ENCODE results near the gene PCDHGB3.
"Not testable (repeated sequence)": the region's sequence is repeated elsewhere in the genome, so short reads cannot be mapped to it uniquely, and the experiment has no call there.

Gene PCDHGB3

GRCh38 chr5:141356950-141357349 lies 13.1 kb upstream of the PCDHGB3 start:
- no peak for DNase-seq (ENCODE audit: low read depth, low spot score)

GRCh38 chr5:141359790-141360426 lies 10.1 kb upstream of the PCDHGB3 start, which contains the start of gene PCDHGB2:
Gene PCDHGB2 (plus strand): TSS chr5:141359994. CDS start chr5:141360136, 142 bp downstream.
- no peak for DNase-seq (ENCODE audit: low read depth, low spot score)

- DNase-seq (ENCODE audit: low read depth, low spot score), result no peak
These were observed 9.4 kb upstream of the PCDHGB3 start for GRCh38 chr5:141360685-141361084.

- DNase-seq (ENCODE audit: low read depth, low spot score), result no peak
These were observed 7.3 kb upstream of the PCDHGB3 start for GRCh38 chr5:141362719-141363118.

GRCh38 chr5:141363952-141364660 lies 5.9 kb upstream of the PCDHGB3 start, which contains the start of gene PCDHGA5:
Gene PCDHGA5 (plus strand): TSS chr5:141364162. CDS start chr5:141364331, 169 bp downstream.
- DNase-seq (ENCODE audit: low read depth, low spot score), result no peak

- DNase-seq (ENCODE audit: low read depth, low spot score), result no peak
These were observed 3.8 kb upstream of the PCDHGB3 start for GRCh38 chr5:141366016-141366896.

- DNase-seq (ENCODE audit: low read depth, low spot score), result no peak
These were observed 1.8 kb downstream of the PCDHGB3 start for GRCh38 chr5:141371572-141372475.

- no peak for DNase-seq (ENCODE audit: low read depth, low spot score)
These were observed 3.8 kb downstream of the PCDHGB3 start, which contains the start of gene PCDHGA6 for GRCh38 chr5:141373673-141374317. Gene PCDHGA6 (plus strand): TSS chr5:141373891. CDS start chr5:141374084, 193 bp downstream.

- no peak for DNase-seq (ENCODE audit: low read depth, low spot score)
These were observed 4.6 kb downstream of the PCDHGB3 start for GRCh38 chr5:141374627-141375026.

GRCh38 chr5:141375444-141376155 lies 5.6 kb downstream of the PCDHGB3 start:
- DNase-seq (ENCODE audit: low read depth, low spot score), result not testable (repeated sequence)

- no peak for DNase-seq (ENCODE audit: low read depth, low spot score)
These were observed 12.6 kb downstream of the PCDHGB3 start, which contains the start of gene PCDHGA7 for GRCh38 chr5:141382469-141383294. Gene PCDHGA7 (plus strand): TSS chr5:141382742. CDS start chr5:141382900, 158 bp downstream.

GRCh38 chr5:141383345-141383744 lies 13.3 kb downstream of the PCDHGB3 start:
- no peak for DNase-seq (ENCODE audit: low read depth, low spot score)

- no peak for DNase-seq (ENCODE audit: low read depth, low spot score)
These were observed 14.6 kb downstream of the PCDHGB3 start for GRCh38 chr5:141384471-141385267.

GRCh38 chr5:141387557-141388311 lies 17.7 kb downstream of the PCDHGB3 start, which contains the start of gene PCDHGB4:
Gene PCDHGB4 (plus strand): TSS chr5:141387698. CDS start chr5:141387885, 187 bp downstream.
- DNase-seq (ENCODE audit: low read depth, low spot score), result not testable (repeated sequence)

- DNase-seq (ENCODE audit: low read depth, low spot score), result no peak
These were observed 18.6 kb downstream of the PCDHGB3 start for GRCh38 chr5:141388661-141389060.

- DNase-seq (ENCODE audit: low read depth, low spot score), result no peak
These were observed 19.4 kb downstream of the PCDHGB3 start for GRCh38 chr5:141389153-141390042.
